ENCODE measurements around the gene LRRC18.

Gene LRRC18

GRCh38 chr10:48880016-48880705 is 59.5 kb downstream of the LRRC18 start:
- no peak for DNase-seq (ENCODE audit: low read depth in 2 of 2)

GRCh38 chr10:48879451-48879850 is 60.2 kb downstream of the LRRC18 start:
- DNase-seq (ENCODE audit: low read depth in 2 of 2), result no peak

GRCh38 chr10:48878091-48878490 is 61.5 kb downstream of the LRRC18 start:
- no peak for DNase-seq (ENCODE audit: low read depth in 2 of 2)

DNA sequence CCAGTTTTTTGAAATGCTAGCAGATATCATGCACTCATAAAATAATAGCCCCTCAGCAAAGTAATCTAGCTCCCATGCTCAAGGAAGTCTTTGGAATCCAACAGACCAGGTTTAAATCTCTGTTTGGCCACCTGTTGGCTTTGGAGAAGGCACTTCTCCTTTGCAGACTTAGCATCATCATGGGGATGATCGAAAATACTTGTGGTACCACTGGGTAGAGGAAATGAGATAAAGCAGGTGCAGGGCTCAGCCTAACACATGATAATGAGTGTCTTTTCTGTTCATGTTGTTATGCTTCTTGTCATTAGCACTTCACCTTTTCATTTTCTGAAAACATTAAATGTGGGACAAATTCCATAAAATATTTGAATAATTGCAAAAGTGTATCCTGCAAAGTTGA is 67.4 kb downstream of the LRRC18 start:
- no peak for DNase-seq (ENCODE audit: low read depth in 2 of 2)
